HG03565 (cell line): ENCODE measurements around the gene QPCT.
"Not testable (repeated sequence)": the region's sequence is repeated elsewhere in the genome, so short reads cannot be mapped to it uniquely, and the experiment has no call there.

ENCODE experiments used
- ATAC-seq: cut with Tn5 transposase; IDR thresholded peaks from one replicate; pipeline ENCODE4 v1.9.1; 2021; ENCODE audit warnings: mild to moderate bottlenecking, moderate library complexity; ENCODE audit not compliant: unreplicated experiment

QPCT gene

DNA sequence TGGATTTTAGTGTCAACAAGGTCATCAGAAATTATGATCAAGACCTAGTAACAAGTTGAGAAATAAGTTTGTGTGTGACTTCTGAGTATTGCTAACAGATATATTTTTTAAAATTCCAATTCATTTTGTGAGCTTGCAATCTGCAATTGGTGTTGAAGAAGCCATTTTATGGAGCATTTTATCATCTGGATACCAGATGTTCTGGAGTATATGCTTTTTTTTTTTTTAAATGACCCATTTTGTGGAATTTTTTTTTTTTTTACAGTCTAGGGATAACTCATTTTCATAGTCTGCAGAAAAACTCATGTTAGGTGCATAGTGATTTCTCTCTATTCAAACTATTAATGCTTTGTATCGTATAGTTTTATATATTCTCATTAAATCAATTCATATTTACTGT is 12.6 kb downstream of the QPCT start:
- ATAC-seq = no peak

GRCh38 chr2:37357530-37357929 is 13.1 kb downstream of the QPCT start:
- ATAC-seq = no peak

GRCh38 chr2:37358466-37358865 is 14.0 kb downstream of the QPCT start:
- no peak for ATAC-seq

DNA sequence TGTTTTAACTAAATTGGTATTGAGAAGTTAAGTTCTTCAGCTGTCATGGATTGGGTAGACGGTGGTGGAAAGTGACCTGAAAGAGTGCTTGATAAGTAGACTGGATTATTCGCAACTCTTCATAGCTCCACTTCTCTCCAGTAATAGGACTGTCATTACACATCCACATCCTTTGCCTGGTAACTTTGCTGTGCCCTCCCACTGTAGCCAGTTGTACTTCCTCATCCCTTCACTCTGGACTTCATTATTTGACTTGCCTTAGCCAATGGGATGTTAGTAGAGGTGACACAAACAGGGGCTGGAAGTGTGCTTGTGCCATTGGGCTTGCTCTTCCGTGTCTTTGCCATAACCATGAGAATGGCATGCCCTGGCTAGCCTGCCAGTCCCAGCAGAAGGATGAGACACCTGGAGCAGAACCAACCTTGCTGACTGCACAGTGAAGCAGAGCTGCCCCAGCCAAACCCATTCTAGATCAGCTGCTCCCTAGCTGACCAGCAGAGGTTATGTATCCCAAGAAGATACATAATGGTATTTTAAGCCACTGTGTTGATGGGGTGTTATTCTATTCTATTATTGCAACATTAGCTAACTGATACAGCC is 16.9 kb downstream of the QPCT start:
- no peak for ATAC-seq

DNA sequence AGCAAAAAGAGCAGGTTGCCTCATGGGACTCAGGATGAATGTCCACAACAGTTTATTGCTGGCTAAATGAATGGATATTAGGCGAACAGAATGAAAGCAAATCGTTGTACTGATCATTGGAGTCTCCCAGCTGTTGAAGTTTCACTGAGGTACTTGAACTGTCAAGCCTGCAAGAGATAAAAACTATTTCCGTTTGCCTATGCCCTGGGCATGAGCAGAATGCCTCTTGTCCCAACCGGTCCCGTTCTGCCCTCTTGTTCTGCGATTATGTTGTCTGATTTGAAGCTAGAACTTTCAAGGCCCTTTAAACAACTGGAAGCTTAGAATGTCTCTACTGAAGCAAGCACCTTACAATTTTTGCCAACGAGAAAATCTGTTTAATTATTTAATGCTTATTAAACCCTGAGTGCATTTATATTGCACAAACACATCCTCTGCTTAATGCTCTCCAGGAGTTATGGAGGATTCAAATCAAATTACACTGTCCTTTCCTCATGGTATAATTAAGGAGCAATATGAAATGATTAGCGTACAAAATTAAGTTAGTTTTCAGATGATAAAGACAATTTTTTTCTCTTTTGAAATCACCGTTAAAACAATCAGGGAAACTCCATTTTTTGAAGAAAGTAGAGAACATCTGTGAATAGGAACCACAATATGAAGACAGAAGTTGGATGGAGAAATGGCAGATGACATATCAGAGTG is 17.7 kb downstream of the QPCT start:
- no peak for ATAC-seq

- no peak for ATAC-seq
Observed at GRCh38 chr2:37364351-37364750, 19.9 kb downstream of the QPCT start.

DNA sequence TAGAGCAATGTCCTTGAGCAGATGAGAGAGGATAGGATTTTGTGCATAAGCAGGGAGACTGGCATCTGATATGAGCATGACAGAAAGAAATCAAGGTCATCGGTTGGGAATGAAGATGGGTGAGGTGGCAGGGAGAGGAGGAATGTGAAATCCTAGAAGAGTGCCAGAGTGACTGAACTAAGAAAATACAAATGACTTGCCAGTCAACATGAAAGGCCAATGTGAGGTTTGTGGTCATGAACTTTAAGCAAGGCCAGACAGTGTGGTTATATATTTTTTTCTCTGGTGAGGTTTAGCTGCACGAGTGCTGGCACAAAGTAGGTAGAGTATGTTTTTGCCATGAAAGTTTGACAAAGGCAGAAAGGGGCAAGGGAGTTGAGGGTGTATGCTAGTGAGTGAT is 21.2 kb downstream of the QPCT start:
- ATAC-seq = no peak

- ATAC-seq = no peak
Observed at GRCh38 chr2:37366773-37367172, 22.3 kb downstream of the QPCT start.

DNA sequence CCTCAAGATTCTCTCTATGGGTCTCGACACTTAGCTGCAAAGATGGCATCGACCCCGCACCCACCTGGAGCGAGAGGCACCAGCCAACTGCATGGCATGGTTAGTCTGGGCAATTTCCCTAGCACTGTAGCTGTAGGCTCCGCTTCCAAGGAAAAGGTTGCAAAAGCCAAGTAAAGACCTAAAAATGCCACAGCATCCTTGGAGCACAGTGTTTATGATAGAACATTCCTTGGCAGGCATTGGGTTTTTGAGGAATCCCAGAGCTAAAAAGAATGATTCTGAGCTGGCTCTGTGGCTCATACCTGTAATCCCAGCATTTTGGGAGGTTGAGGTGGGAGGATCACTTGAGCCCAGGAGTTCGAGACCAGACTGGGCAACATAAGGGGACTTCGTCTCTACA is 22.9 kb downstream of the QPCT start:
- ATAC-seq = no peak

DNA sequence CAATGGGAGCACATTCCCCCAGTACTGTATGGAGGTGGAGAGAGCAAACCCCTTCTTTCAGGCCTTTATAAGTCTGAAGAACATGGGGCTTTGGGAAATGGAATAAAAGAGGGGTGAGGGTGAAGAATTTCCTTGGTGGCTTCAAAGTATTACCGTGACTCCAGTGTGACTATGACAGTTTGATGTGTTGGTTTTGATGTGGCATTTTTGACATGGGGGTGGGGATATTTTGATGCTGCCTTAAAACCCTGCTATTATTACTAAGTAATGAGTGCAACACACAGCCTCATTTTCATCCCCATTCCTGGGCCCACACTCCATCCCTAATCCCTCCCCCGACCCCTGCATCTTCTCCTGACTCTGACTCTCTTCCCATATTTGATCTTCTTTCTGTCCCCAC is 23.6 kb downstream of the QPCT start:
- no peak for ATAC-seq

DNA sequence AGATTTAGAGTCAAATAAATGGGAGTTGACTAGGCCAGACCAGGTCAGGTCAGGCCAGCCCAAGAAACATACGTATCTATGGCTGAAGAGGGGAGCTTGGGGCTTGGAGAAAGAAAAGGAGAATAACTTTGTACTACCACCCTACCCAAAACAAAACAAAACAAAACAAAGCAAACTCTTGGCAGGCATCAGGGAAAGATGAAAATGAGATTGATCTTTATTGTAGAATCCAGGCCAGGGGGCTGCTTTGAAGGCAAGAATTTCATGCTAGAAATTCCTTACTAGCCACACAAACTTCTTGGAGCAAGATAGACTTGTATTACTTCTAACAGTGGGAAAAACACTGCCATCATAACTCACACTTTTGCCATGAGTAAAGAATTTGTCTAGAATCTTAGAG is 26.2 kb downstream of the QPCT start:
- no peak for ATAC-seq

DNA sequence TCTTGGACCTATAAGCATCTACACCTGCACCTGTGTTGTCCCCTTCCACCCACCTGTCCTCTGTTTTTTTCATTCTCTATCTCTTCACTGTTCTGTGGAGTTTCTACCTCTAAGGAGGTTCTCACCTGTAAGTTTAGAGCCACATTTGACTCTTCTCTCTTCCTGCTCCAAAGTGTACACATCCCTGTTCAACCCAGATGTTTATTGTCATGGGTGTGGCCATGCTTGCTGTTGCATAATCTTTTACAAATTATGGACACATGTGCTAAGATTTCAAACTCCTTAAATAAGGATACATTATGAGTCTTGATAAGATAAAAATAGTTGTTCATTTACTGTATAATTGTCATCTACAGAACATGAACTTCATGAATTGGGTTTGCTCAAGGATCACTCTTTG is 27.6 kb downstream of the QPCT start:
- no peak for ATAC-seq

DNA sequence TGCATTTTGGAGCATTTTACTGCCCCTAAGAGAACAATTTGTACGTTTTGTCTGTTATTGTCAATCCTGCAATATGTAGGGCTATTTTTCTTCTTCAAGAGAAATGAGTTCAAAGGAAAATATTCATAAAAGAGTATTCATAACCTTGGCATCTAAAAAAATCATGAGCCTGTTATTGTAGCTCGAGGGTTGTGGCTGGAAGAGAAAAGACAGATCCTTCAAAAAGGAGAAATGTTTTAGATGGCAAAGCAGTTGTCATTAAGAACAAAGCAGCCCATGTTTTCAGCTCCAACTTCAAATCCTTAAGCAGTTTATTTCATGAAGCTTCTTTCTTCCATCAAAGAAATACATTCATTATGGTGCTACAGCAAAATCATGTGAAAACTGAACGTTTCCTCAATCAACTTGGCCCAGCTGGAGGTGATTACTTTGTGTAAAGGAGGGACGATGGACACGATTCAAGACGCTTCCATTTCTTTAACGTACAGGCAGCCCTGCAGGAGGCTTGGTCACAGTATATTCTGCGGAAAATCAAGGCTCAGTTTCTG is 31.4 kb downstream of the QPCT start:
- ATAC-seq = peak; percentile 19

DNA sequence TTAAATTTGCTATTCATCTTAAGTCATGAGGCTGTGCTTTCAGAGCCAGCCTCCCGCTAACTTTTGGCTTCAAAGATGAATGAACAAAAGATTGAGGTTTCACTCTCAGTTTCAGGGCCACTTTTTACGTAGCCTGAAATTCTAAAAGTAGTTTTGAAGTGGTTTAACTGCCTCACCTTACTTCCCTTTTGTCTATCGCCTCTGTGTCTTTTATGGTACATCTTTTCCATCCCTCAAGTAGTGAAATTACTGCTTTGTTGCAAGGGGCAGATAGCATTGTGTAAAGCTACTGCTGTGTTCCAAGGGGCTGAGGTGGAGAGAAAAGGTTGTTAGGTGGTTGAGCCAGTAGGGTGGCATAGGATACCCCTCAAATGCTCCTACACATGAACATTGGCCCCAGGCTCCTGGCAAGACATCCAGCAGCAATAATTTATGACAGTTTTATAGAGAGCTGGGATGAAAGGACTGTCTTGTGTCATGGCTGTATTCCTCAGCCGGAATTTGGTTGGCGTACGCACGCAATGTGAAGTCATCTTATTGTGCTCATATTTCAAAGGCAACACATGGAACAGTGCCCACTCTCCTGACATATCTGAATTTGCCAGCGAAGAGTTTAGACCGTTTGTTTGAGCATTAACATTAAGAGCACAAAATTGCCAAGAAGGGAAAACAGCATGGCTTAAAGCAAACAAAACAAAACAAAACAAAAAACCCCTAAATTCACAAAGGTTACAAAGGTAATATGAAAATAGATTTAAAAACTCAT is 32.2 kb downstream of the QPCT start:
- peak; percentile 84 for ATAC-seq

DNA sequence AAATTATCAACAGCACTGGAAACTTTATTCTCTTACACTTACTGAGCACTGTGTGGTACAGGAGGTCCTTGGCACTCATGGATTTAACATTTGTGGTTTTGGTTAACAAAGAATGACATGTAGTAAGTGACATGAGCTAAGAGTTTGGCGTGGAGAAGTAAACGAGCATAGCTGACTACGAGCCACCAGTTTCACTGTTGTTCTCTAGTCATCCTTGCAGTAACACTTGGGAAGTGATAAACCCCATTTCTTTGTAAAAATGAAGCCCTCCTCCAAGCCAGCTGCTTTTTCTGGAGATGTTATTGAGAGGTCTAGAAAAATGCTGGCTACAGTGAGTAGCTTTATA is 32.7 kb downstream of the QPCT start:
- peak; percentile 33 for ATAC-seq

- ATAC-seq = no peak
Observed at GRCh38 chr2:37378411-37378810, 34.0 kb downstream of the QPCT start.

GRCh38 chr2:37379881-37380296 is 35.5 kb downstream of the QPCT start:
- ATAC-seq = no peak

DNA sequence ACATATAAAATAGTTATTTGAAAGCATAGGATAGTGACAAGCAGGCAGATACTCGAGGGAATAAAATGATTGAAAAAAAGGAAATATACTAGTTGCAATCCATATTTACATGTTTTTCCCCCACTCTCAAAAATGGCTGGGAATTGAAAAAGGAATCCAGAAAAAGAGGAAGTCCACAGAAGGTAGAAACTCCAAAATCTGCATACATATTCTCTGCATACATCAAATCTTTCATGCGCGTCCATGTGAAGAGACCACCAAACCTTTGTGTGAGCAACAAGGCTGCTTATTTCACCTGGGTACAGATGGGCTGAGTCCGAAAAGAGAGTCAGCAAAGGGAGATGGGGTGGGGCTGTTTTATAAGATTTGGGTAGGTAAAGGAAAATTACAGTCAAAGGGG is 36.4 kb downstream of the QPCT start:
- not testable (repeated sequence) for ATAC-seq

DNA sequence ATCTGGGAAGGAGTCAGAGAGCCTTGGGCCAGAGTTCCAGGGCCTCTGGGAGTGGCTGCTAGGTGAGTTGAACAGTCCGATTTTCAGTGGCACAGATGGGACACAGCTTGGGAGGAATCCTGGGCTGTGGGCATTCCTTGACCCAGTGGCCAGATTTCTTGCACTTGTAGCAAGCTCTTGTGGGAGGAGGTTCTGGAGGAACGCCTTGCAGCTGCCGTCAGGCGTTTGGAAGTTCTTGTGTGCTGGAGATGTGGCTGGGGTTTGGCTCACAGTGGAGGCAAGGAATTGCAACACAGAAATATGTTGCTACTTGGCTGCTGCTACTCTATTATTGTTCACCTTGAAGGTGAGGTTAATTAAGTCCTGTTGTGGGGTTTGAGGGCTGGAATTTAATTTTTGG is 39.8 kb downstream of the QPCT start:
- ATAC-seq = not testable (repeated sequence)

- no peak for ATAC-seq
Observed at GRCh38 chr2:37387148-37387835, 42.9 kb downstream of the QPCT start.

GRCh38 chr2:37388074-37388473 is 43.6 kb downstream of the QPCT start:
- no peak for ATAC-seq
